ENCODE results near the gene CTSE. TPM values are rescaled to one million over a fixed set of nuclear protein-coding genes. Genes with fewer than 3 reads are reported as not detected.
A peak's percentile ranks its signal among the peaks of the same experiment; 100 is the strongest.

CTSE gene
- total and polyA plus RNA-seq, 9 of the 15 experiments (the other 6 are each of a cell fraction or from before 2014, with no cell fraction given), result 0.04 to 0.18 (median 0.09) TPM; not detected in 4

GRCh38 chr1:206066479-206067171, 42.9 kb upstream of the CTSE start (continued):
- no peak for TF ChIP-seq TOE1 (IDR thresholded peaks at IDR 0.05; ENCODE audit: borderline replicate concordance)
- TF ChIP-seq TOE1 (CRISPR knock-in tag; IDR thresholded peaks at IDR 0.05; ENCODE audit: borderline replicate concordance, low read depth), result no peak
- no peak for TF ChIP-seq NONO (IDR thresholded peaks at IDR 0.05; ENCODE audit: low read depth in 2 of 2, low read length in 1 of 2)
- TF ChIP-seq DMBX1 (CRISPR knock-in tag; IDR thresholded peaks at IDR 0.05; ENCODE audit: borderline replicate concordance), result no peak; the same call in 1 of the 2 replicates
- no peak for TF ChIP-seq HBP1 (CRISPR knock-in tag; IDR thresholded peaks at IDR 0.05)
- TF ChIP-seq ELF4 (CRISPR knock-in tag; IDR thresholded peaks at IDR 0.05), result peak; percentile 68; the same call in 1 of the 2 replicates
- TF ChIP-seq ARHGAP35 (IDR thresholded peaks at IDR 0.05; ENCODE audit: partially characterized antibody), result no peak
- TF ChIP-seq, protein P1, sequence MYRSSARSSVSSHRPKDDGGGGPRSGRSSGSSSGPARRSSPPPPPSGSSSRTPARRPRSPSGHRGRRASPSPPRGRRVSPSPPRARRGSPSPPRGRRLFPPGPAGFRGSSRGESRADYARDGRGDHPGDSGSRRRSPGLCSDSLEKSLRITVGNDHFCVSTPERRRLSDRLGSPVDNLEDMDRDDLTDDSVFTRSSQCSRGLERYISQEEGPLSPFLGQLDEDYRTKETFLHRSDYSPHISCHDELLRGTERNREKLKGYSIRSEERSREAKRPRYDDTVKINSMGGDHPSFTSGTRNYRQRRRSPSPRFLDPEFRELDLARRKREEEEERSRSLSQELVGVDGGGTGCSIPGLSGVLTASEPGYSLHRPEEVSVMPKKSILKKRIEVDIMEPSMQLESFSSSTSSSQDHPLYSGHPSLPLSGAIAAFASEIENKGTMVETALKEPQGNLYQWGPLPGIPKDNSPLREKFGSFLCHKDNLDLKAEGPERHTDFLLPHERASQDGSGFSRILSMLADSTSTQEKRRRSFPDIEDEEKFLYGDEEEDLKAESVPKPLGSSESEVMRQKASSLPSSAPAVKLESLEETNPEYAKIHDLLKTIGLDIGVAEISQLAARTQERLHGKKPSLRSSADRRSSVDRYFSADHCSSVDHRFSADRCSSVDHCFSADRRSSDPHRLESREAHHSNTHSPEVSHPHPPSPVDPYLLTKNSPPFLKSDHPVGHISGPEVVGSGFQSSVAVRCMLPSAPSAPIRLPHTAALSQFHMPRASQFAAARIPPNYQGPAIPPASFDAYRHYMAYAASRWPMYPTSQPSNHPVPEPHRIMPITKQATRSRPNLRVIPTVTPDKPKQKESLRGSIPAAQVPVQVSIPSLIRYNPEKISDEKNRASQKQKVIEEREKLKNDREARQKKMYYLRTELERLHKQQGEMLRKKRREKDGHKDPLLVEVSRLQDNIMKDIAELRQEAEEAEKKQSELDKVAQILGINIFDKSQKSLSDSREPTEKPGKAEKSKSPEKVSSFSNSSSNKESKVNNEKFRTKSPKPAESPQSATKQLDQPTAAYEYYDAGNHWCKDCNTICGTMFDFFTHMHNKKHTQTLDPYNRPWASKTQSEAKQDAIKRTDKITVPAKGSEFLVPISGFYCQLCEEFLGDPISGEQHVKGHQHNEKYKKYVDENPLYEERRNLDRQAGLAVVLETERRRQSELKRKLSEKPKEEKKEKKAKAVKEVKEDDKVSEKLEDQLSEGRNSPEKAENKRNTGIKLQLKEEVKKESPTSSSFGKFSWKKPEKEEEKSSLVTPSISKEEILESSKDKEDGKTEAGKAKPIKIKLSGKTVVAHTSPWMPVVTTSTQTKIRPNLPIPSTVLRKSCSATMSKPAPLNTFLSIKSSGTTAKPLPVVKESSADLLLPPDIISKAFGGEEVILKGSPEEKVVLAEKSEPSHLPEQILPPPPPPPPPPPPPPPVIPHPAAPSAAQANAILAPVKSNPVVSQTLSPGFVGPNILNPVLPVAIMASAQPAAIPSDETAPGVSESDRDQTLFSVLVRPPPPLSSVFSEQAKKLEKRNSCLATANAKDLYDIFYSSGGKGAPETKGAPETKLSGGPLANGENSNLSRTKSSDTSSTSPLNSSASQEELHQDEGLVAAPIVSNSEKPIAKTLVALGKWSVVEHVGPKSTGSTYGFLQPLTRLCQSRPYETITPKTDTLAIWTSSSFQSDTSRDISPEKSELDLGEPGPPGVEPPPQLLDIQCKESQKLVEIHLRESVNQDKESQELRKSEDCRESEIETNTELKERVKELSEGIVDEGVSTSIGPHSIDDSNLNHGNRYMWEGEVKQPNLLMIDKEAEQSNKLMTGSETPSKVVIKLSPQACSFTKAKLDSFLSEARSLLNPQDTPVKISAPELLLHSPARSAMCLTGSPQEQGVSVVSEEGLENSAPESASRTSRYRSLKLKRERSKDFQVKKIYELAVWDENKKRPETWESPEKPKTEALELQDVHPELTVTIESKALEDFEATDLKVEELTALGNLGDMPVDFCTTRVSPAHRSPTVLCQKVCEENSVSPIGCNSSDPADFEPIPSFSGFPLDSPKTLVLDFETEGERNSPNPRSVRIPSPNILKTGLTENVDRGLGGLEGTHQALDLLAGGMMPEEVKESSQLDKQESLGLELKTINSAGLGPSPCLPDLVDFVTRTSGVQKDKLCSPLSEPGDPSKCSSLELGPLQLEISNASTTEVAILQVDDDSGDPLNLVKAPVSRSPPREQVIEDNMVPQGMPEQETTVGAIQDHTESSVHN (IDR thresholded peaks at IDR 0.05; ENCODE audit: borderline replicate concordance in 1 of 2, low read depth in 1 of 2), result no peak
- TF ChIP-seq ZNF586 (CRISPR knock-in tag; conservative IDR thresholded peaks at IDR 0.05), result no peak
- no peak for TF ChIP-seq ZBTB33 (CRISPR knock-in tag; IDR thresholded peaks at IDR 0.05)
- no peak for TF ChIP-seq MTF1 (CRISPR knock-in tag; IDR thresholded peaks at IDR 0.05; ENCODE audit: borderline replicate concordance)
- TF ChIP-seq SMARCB1 (IDR thresholded peaks at IDR 0.05; ENCODE audit: insufficient read length, low read depth), result no peak
